ENCODE data around the gene TENT5A.

The TENT5A gene

DNA sequence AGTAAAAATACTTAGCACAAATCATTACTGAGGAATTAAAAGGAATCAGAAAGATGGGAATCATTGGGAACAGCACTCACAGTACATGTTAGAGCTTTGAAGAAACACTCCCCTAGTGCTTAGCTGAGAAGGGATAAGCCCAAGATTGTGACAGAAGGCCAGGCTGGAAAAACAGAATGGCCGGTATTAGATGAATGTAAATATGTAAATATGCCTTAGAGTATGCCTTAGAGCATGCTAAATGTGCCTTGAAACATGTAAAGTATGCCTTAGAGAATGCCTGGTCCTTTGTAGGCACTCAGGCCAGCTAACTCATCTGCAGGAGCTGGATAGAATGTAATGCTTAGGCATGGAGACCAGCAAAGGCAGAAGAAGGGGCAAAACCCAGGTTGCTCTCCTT lies 10.6 kb upstream of the TENT5A start:
- Mint-ChIP-seq H3K36me3 (no peaks in the 10 kb centered on the region), H3K4me1 (no peaks in the 10 kb centered on the region), H3K27ac (no peak overlapping the region), H3K9me3 (no peaks in the 10 kb centered on the region), H3K4me3 (no peak overlapping the region)
- ATAC-seq: no peak
- no peak for DNase-seq (ENCODE audit: low spot score in 2 of 2)

- Mint-ChIP-seq H3K27ac (no peak overlapping the region), H3K4me1 (no peaks in the 10 kb centered on the region), H3K4me3 (no peak overlapping the region), H3K9me3 (no peaks in the 10 kb centered on the region), H3K36me3 (no peaks in the 10 kb centered on the region)
- DNase-seq (ENCODE audit: low spot score in 2 of 2): no peak
- ATAC-seq: no peak
These were observed 10.1 kb upstream of the TENT5A start for GRCh38 chr6:81762606-81763005.

GRCh38 chr6:81762132-81762531 lies 9.7 kb upstream of the TENT5A start:
- no peaks in the 10 kb centered on the region for H3K36me3 Mint-ChIP-seq
- H3K4me3 Mint-ChIP-seq: no peak overlapping the region
- H3K27ac Mint-ChIP-seq: no peak overlapping the region
- H3K4me1 Mint-ChIP-seq: no peaks in the 10 kb centered on the region
- ATAC-seq: no peak
- no peaks in the 10 kb centered on the region for H3K9me3 Mint-ChIP-seq
- DNase-seq (ENCODE audit: low spot score in 2 of 2): no peak

DNA sequence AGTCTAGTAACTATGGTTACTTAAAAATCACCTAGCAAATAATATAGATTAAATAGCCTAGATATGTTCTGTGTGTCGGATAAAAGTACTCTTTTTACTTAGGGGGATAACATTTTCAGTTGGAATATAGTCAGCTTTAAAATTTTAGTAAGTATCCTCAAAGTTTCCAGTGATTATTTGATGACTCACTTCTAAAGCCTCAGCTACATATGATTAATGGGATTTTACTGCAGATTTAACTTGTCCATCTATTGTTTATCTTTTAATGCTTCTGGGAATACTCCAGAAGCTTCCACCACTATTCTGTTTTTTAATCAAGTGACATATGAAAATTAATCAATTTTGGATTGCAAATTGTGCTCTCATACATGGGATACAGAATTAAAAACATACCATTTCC lies 8.7 kb upstream of the TENT5A start:
- no peak for DNase-seq (ENCODE audit: low spot score in 2 of 2)
- Mint-ChIP-seq H3K27ac (no peak overlapping the region), H3K4me1 (no peaks in the 10 kb centered on the region), H3K4me3 (no peak overlapping the region), H3K36me3 (no peaks in the 10 kb centered on the region), H3K9me3 (no peaks in the 10 kb centered on the region)
- no peak for ATAC-seq

- H3K4me3 Mint-ChIP-seq: no peak overlapping the region
- H3K9me3 Mint-ChIP-seq: no peaks in the 10 kb centered on the region
- no peak for DNase-seq (ENCODE audit: low spot score in 2 of 2)
- no peaks in the 10 kb centered on the region for H3K36me3 Mint-ChIP-seq
- H3K27ac Mint-ChIP-seq: no peak overlapping the region
- no peaks in the 10 kb centered on the region for H3K4me1 Mint-ChIP-seq
- ATAC-seq: no peak
These were observed 7.3 kb upstream of the TENT5A start for GRCh38 chr6:81759782-81760181.

DNA sequence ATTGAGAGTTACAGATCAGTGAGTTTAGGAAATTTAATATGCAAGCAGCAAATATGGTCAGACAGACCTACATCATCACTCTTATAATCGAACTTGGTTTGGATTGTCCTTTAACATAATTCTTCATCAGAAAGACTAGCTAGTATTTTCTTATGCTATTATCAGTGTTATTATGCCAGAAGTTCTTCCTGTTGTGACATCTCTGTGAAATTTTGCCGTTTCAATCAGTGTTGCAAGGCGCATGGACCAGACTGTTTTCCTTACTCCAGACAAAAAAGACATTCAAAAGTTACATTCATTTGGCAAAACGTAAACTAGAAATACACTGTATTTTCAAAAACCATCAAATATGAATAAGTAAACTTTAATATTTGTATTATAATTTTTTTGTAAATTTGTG lies 5.7 kb upstream of the TENT5A start:
- no peak overlapping the region for H3K27ac Mint-ChIP-seq
- peaks cover under 1% of the 10 kb centered on the region for H3K4me1 Mint-ChIP-seq
- no peak overlapping the region for H3K4me3 Mint-ChIP-seq
- no peaks in the 10 kb centered on the region for H3K9me3 Mint-ChIP-seq
- DNase-seq (ENCODE audit: low spot score in 2 of 2): no peak
- no peak for ATAC-seq
- H3K36me3 Mint-ChIP-seq: no peaks in the 10 kb centered on the region

DNA sequence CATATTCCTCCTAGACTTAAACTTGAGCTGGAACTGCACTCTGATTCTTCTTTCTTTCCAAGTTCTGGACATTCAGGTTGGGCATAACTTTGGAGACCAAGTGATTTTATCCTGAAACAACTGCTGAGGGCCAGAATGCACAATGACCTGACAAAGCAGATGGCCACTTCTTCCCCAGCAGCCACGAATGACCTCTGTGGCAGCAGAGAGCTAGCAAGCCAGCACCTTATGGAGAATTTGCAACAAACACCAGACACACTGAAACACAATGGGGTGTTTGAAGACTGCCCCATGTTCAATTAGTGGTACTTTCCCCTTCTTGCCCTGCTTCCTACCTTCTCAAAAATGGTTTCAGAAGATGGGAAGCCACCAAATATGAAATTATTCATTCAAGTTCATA lies 4.2 kb upstream of the TENT5A start:
- ATAC-seq: no peak

GRCh38 chr6:81755551-81755950 lies 3.1 kb upstream of the TENT5A start:
- peaks cover 7% of the 10 kb centered on the region for H3K36me3 Mint-ChIP-seq
- no peak overlapping the region for H3K4me3 Mint-ChIP-seq
- H3K9me3 Mint-ChIP-seq: no peaks in the 10 kb centered on the region
- peaks cover 17% of the 10 kb centered on the region for H3K4me1 Mint-ChIP-seq
- DNase-seq (ENCODE audit: low spot score in 2 of 2) (no peak), ATAC-seq (no peak)
- no peak overlapping the region for H3K27ac Mint-ChIP-seq

More for the DNA sequence above, 4.2 kb upstream of the TENT5A start:
- peaks cover 8% of the 10 kb centered on the region for H3K4me1 Mint-ChIP-seq
- H3K9me3 Mint-ChIP-seq: no peaks in the 10 kb centered on the region
- H3K27ac Mint-ChIP-seq: no peak overlapping the region
- peaks cover 7% of the 10 kb centered on the region for H3K36me3 Mint-ChIP-seq
- no peak overlapping the region for H3K4me3 Mint-ChIP-seq
- no peak for DNase-seq (ENCODE audit: low spot score in 2 of 2)

DNA sequence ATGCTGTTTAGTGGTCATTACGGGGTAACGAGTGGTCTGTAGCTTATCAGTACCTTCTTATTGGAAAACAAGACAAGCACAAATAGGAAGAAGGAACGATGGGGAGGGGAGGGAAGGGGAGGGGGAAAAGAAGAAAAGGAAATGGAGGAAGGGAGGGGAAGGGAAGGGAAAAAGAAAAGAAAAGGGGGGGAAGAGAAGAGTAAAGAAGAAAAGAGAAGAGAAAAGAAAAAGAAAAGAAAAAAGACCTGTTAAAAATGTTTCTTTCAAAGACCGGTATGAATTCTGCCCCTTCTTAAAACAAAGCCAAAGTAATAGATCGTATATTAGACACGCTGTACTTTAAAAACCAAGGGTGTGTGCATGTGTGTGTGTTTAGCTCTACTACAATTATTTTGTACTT lies 2.4 kb upstream of the TENT5A start:
- Mint-ChIP-seq H3K27ac (no peak overlapping the region), H3K4me1 (peaks cover 17% of the 10 kb centered on the region), H3K4me3 (no peak overlapping the region), H3K9me3 (no peaks in the 10 kb centered on the region), H3K36me3 (peaks cover 7% of the 10 kb centered on the region)
- DNase-seq (ENCODE audit: low spot score in 2 of 2) (no peak), ATAC-seq (no peak)

GRCh38 chr6:81753711-81754577 lies 1.5 kb upstream of the TENT5A start:
- Mint-ChIP-seq H3K9me3 (no peaks in the 10 kb centered on the region), H3K4me3 (peak overlapping the region; percentile 86), H3K4me1 (peaks cover 23% of the 10 kb centered on the region), H3K36me3 (peaks cover 7% of the 10 kb centered on the region), H3K27ac (peak overlapping the region; percentile 84)
- peak; percentile 70 for ATAC-seq
- DNase-seq (ENCODE audit: low spot score in 2 of 2): peak; percentile 60 to 74

- no peaks in the 10 kb centered on the region for H3K9me3 Mint-ChIP-seq
- H3K27ac Mint-ChIP-seq: peak overlapping the region; percentile 84
- H3K4me1 Mint-ChIP-seq: peaks cover 24% of the 10 kb centered on the region
- peaks cover 7% of the 10 kb centered on the region for H3K36me3 Mint-ChIP-seq
- H3K4me3 Mint-ChIP-seq: peak overlapping the region; percentile 86
- ATAC-seq (peak; percentile 73), DNase-seq (ENCODE audit: low spot score in 2 of 2) (peak; percentile 35 to 66)
These were observed 635 bp upstream of the TENT5A start for GRCh38 chr6:81752921-81753710.

DNA sequence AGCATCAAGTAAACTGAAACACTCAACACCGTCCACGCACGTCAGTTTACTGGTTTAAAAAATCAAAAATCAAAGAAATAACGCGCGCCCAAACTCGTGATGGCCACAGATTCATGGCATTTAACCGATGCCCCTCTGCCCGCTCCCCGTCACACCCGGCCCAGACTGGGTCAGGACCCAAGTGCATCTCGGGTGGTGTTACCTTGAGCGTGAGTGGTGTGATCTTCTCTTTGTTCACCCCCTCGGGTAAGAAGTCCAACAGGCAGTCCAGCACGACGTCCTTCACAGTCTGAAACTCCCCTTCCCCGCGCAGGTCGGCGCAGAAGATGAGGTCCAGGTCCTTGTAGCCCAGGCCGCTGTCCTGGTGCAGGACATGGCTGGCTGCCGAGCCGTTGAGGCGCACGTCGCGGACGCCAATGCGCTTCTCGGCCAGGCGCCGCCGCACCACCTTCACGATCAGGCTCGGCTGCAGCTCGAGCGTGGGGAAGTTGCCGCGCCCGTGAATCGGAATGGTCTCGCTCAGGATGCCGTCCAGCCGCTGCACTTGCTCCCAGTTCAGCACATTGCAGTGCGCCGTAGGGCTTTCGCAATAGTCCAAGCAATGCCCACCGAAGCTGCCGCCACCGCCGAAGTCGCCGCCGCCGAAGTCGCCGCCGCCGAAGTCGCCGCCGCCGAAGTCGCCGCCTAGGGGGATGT lies 945 bp downstream of the TENT5A start:
- ATAC-seq (no peak), DNase-seq (ENCODE audit: low spot score in 2 of 2) (peak; percentile 10 to 49)
- Mint-ChIP-seq H3K36me3 (peaks cover 7% of the 10 kb centered on the region), H3K27ac (no peak overlapping the region), H3K9me3 (no peaks in the 10 kb centered on the region), H3K4me1 (peaks cover 24% of the 10 kb centered on the region), H3K4me3 (peak overlapping the region; percentile 86)

GRCh38 chr6:81750681-81751387 lies 1.6 kb downstream of the TENT5A start:
- ATAC-seq (no peak), DNase-seq (ENCODE audit: low spot score in 2 of 2) (no peak)
- peaks cover 7% of the 10 kb centered on the region for H3K36me3 Mint-ChIP-seq
- H3K4me1 Mint-ChIP-seq: peaks cover 24% of the 10 kb centered on the region
- H3K4me3 Mint-ChIP-seq: peak overlapping the region; percentile 86
- no peaks in the 10 kb centered on the region for H3K9me3 Mint-ChIP-seq
- H3K27ac Mint-ChIP-seq: no peak overlapping the region

- H3K4me1 Mint-ChIP-seq: peaks cover 24% of the 10 kb centered on the region
- peaks cover 7% of the 10 kb centered on the region for H3K36me3 Mint-ChIP-seq
These were observed 2.3 kb downstream of the TENT5A start for GRCh38 chr6:81750200-81750599.

DNA sequence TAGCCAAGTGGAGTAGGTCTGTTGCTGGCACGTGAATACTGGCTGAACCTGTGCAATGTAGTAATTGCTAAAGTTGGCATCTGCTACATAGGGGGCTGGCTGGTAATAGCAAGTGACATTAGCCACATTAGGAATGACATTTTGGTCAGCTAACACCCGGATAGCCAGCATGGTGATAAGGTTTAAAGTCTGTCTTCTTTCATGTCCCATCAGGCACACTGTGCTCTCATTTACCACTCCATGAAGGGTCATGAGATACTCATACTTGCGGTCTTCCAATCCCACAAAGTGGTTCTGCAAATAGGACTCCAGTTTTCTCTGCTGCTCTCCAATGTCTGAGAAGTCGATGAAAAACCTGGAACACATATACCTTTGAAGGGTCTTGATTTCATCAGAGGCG lies 2.8 kb downstream of the TENT5A start:
- no peaks in the 10 kb centered on the region for H3K9me3 Mint-ChIP-seq
- peaks cover 24% of the 10 kb centered on the region for H3K4me1 Mint-ChIP-seq
- DNase-seq (ENCODE audit: low spot score in 2 of 2) (no peak), ATAC-seq (no peak)
- H3K36me3 Mint-ChIP-seq: peaks cover 7% of the 10 kb centered on the region
- H3K27ac Mint-ChIP-seq: no peak overlapping the region
- H3K4me3 Mint-ChIP-seq: no peak overlapping the region

More at GRCh38 chr6:81750200-81750599, 2.3 kb downstream of the TENT5A start:
- H3K4me3 Mint-ChIP-seq: peak overlapping the region; percentile 86
- H3K27ac Mint-ChIP-seq: no peak overlapping the region
- no peak for DNase-seq (ENCODE audit: low spot score in 2 of 2)
- ATAC-seq: no peak
- H3K9me3 Mint-ChIP-seq: no peaks in the 10 kb centered on the region

All from stimulated activated effector memory CD8-positive, alpha-beta T cell treated with anti-CD3 and anti-CD28 coated beads, Interleukin-12 subunit alpha, Interleukin-12 subunit beta, amount 100 ng/mL, for 72 hours (primary cell).